Measurements from ENCODE around the gene CDKAL1.

Gene CDKAL1

GRCh38 chr6:20846602-20847028 lies 312.4 kb downstream of the CDKAL1 start:
- DNase-seq = peak; percentile 19

- no peak for DNase-seq
Observed at GRCh38 chr6:20847904-20848303, 313.6 kb downstream of the CDKAL1 start.

GRCh38 chr6:20850686-20851416 lies 316.6 kb downstream of the CDKAL1 start:
- DNase-seq = no peak

- DNase-seq = no peak
Observed at GRCh38 chr6:20851795-20852194, 317.5 kb downstream of the CDKAL1 start.

- no peak for DNase-seq
Observed at GRCh38 chr6:20853828-20854227, 319.6 kb downstream of the CDKAL1 start.

GRCh38 chr6:20856681-20857288 lies 322.5 kb downstream of the CDKAL1 start:
- no peak for DNase-seq

GRCh38 chr6:20861481-20861880 lies 327.2 kb downstream of the CDKAL1 start:
- no peak for DNase-seq

- no peak for DNase-seq
Observed at GRCh38 chr6:20866036-20866435, 331.8 kb downstream of the CDKAL1 start.

- DNase-seq = no peak
Observed at GRCh38 chr6:20866935-20867703, 332.9 kb downstream of the CDKAL1 start.

GRCh38 chr6:20868397-20869096 lies 334.3 kb downstream of the CDKAL1 start:
- no peak for DNase-seq

- DNase-seq = no peak
Observed at GRCh38 chr6:20870021-20870420, 335.8 kb downstream of the CDKAL1 start.

- no peak for DNase-seq
Observed at GRCh38 chr6:20870493-20870892, 336.2 kb downstream of the CDKAL1 start.

- DNase-seq = no peak
Observed at GRCh38 chr6:20873425-20874190, 339.4 kb downstream of the CDKAL1 start.

- peak; percentile 32 for DNase-seq
Observed at GRCh38 chr6:20875369-20875963, 341.2 kb downstream of the CDKAL1 start.

- peak; percentile 86 for DNase-seq
Observed at GRCh38 chr6:20876036-20876435, 341.8 kb downstream of the CDKAL1 start.

- DNase-seq = no peak
Observed at GRCh38 chr6:20876561-20876960, 342.3 kb downstream of the CDKAL1 start.

- DNase-seq = peak; percentile 94
Observed at GRCh38 chr6:20877008-20877937, 343.0 kb downstream of the CDKAL1 start.

- DNase-seq = no peak
Observed at GRCh38 chr6:20879121-20879520, 344.9 kb downstream of the CDKAL1 start.

- no peak for DNase-seq
Observed at GRCh38 chr6:20879526-20879925, 345.3 kb downstream of the CDKAL1 start.

- DNase-seq = no peak
Observed at GRCh38 chr6:20881365-20881764, 347.1 kb downstream of the CDKAL1 start.

GRCh38 chr6:20882014-20882413 lies 347.8 kb downstream of the CDKAL1 start:
- no peak for DNase-seq

Data from fibroblast of skin of back (primary cell).